HepG2 (cell line): ENCODE results near the gene SFXN5. TPM values are rescaled to one million over a fixed set of nuclear protein-coding genes. Genes with fewer than 3 reads are reported as not detected.

Experiments used
- ATAC-seq: fragments of 200-7000 bp; cut with Tn5 transposase; 3 replicates; pipeline ENCODE4 v1.9.1; 2020; ENCODE audit warnings: mild to moderate bottlenecking, moderate library complexity
- BruUV-seq: library from RNA; stranded (reverse); fragments of 400-500 nt; replicated peaks from 2 replicates; lab custom pipeline; 2021; lab: Mats Ljungman, UMichigan
- CTCF ChIA-PET: fragments of 300-600 bp; formaldehyde crosslinking; extraction: SDS; loops from one replicate; lab custom pipeline; 2021; ENCODE audit warnings: low total read pairs, inconsistent platforms, low intra/inter-chr PET ratio; lab: Yijun Ruan, JAX
- POLR2A ChIA-PET: fragments of 350-600 bp; sonication (Branson Sonifier 250); formaldehyde crosslinking; loops from one replicate; lab custom pipeline; 2020; ENCODE audit warnings: antibody characterized with exemption, inconsistent platforms; lab: Yijun Ruan, JAX
- DNase-seq: peaks from one replicate; pipeline ENCODE4 v3.0.0-alpha.2; 2015; ENCODE audit warnings: low spot score
- FAIRE-seq: peaks from 3 replicates; lab custom pipeline; 2011; peaks lifted over from hg19 to GRCh38; lab: Jason Lieb, UNC
- H2AFZ ChIP-seq: one replicate; pipeline ENCODE4 v1.6.1; 2011; ENCODE audit warnings: low read length, inconsistent platforms
- H3K27ac ChIP-seq: fragments of 300-600 bp; 3 replicates; pipeline ENCODE4 v1.8.0; 2011; ENCODE audit warnings: mixed run types, mild to moderate bottlenecking, mixed read lengths, low read length, inconsistent platforms; ENCODE audit not compliant: insufficient read depth; ENCODE audit errors: extremely low read length
- H3K27me3 ChIP-seq, 2 experiments: fragments of 200-600 bp in 1 of 2; 2 replicates in 1 of 2; 3 replicates in 1 of 2; pipeline versions ENCODE4 v1.6.0 to v1.8.0; 2011; ENCODE audit warnings: low read length in 2 of 2, mild to moderate bottlenecking in 2 of 2, moderate library complexity in 2 of 2, inconsistent platforms in 1 of 2; ENCODE audit not compliant: insufficient read depth in 2 of 2, control insufficient read depth in 1 of 2
- H3K36me3 ChIP-seq, 2 experiments: fragments of 200-600 bp in 1 of 2; replicated peaks in 1 of 2; 2 replicates in 1 of 2; 3 replicates in 1 of 2; pipeline versions ENCODE4 v1.5.1 to v1.8.0; 2011; ENCODE audit warnings: low read length in 2 of 2, inconsistent platforms in 1 of 2; ENCODE audit not compliant: insufficient read depth in 2 of 2, control insufficient read depth in 1 of 2
- H3K4me1 ChIP-seq: 2 replicates; pipeline ENCODE4 v1.5.1; 2012; ENCODE audit warnings: low read length, inconsistent platforms; ENCODE audit not compliant: insufficient read depth
- H3K4me2 ChIP-seq: 2 replicates; pipeline ENCODE4 v1.6.0; 2011; ENCODE audit warnings: low read depth, low read length, inconsistent platforms
- H3K4me3 ChIP-seq, 3 experiments: fragments of 200-600 bp in 1 of 3; sonication (generic), shearing (Covaris generic) in 1 of 3; replicated peaks in 1 of 3; 2 replicates each; pipeline ENCODE4 v1.5.1; 2011 to 2016; ENCODE audit warnings: low read length in 3 of 3, inconsistent platforms in 2 of 3, low read depth in 2 of 3, mild to moderate bottlenecking in 2 of 3, control low read depth in 1 of 3, mixed read lengths in 1 of 3; ENCODE audit not compliant: insufficient read depth in 1 of 3
- H3K79me2 ChIP-seq: one replicate; pipeline ENCODE4 v1.6.1; 2011; ENCODE audit warnings: low read length, inconsistent platforms; ENCODE audit not compliant: insufficient read depth
- H3K9ac ChIP-seq: 2 replicates; pipeline ENCODE4 v1.6.0; 2011; ENCODE audit warnings: mild to moderate bottlenecking, low read depth, low read length, inconsistent platforms; ENCODE audit not compliant: insufficient read depth
- H3K9me3 ChIP-seq: 2 replicates; pipeline ENCODE4 v1.5.1; 2012; ENCODE audit warnings: mild to moderate bottlenecking, low read length
- H4K20me1 ChIP-seq: 2 replicates; pipeline ENCODE4 v1.6.0; 2011; ENCODE audit warnings: inconsistent platforms, mild to moderate bottlenecking, low read length, moderate library complexity; ENCODE audit not compliant: insufficient read depth
- CBX5 ChIP-seq: sonication (generic); formaldehyde crosslinking; IDR thresholded peaks from 2 replicates; pipeline ENCODE4 v1.4.0; 2020; ENCODE audit warnings: missing genetic modification reagents, borderline replicate concordance
- CEBPG ChIP-seq: IDR thresholded peaks from 2 replicates; pipeline ENCODE4 v1.6.1; 2016
- EHMT2 ChIP-seq: fragments of 200-600 bp; sonication (generic); IDR thresholded peaks from 2 replicates; pipeline ENCODE4 v1.7.0; 2017; ENCODE audit warnings: antibody characterized with exemption, low read depth, low read length, borderline replicate concordance
- KDM5B ChIP-seq: sonication (generic); formaldehyde crosslinking; IDR thresholded peaks from 2 replicates; pipeline ENCODE4 v1.4.0; 2020; ENCODE audit warnings: missing genetic modification reagents, mild to moderate bottlenecking, borderline replicate concordance
- SP140L ChIP-seq: sonication (generic); formaldehyde crosslinking; IDR thresholded peaks from 2 replicates; pipeline ENCODE4 v1.4.0; 2020; ENCODE audit warnings: missing genetic modification reagents, borderline replicate concordance
- ZBTB3 ChIP-seq: sonication (generic); formaldehyde crosslinking; IDR thresholded peaks from 2 replicates; pipeline ENCODE4 v1.4.0; 2020; ENCODE audit warnings: low read depth, mild to moderate bottlenecking, moderate library complexity, missing genetic modification reagents, borderline replicate concordance
- WGBS: methylation state at CpG from one replicate; pipeline ENCODE4 v1.1.6; 2017; ENCODE audit warnings: low lambda C conversion rate; 5-methylcytosine and 5-hydroxymethylcytosine counted together
- in situ Hi-C: cut with HindIII; loops from 2 replicates; pipeline ENCODE4 v1.10.0; 2017; ENCODE audit warnings: low pct_unique_long_range_greater_than_20kb; ENCODE audit not compliant: extremely low pct_ligation_motif_present
- intact Hi-C: fragments of 100-400 bp; cut with micrococcal nuclease; formaldehyde crosslinking; loops from one replicate; pipeline ENCODE4 v1.10.0; 2022; ENCODE audit not compliant: unreplicated experiment
- polyA plus RNA-seq, 8 experiments: library from polyadenylated mRNA; depleted of rRNA in 3 of 8; stranded (reverse) in 7 of 8; unstranded in 1 of 8; fragments of >200 nt; fragmentation: Illumina TruSeq in 4 of 8; extraction: Trizol in 4 of 8; gene quantifications; 2 replicates each; pipeline versions ENCODE4 v1.2.1 to v1.2.3, GENCODE V29; 2011 to 2016; ENCODE audit warnings: low read depth in 4 of 8, missing spikeins in 1 of 8, mixed read lengths in 1 of 8; ENCODE audit not compliant: insufficient read depth in 1 of 8
- total RNA-seq, 5 experiments: library from RNA; depleted of rRNA; stranded (reverse); fragments of >200 nt; fragmentation: Illumina TruSeq; extraction: Trizol; gene quantifications; 2 replicates each; pipeline ENCODE4 v1.2.3, GENCODE V29; 2016; ENCODE audit warnings: low read depth in 1 of 5
- TF ChIP-seq, protein P1 (sequence below): sonication (generic); formaldehyde crosslinking; IDR thresholded peaks from 2 replicates; pipeline ENCODE4 v1.4.0; 2020; ENCODE audit warnings: missing genetic modification reagents
- TF ChIP-seq, protein P2 (sequence below): sonication (generic); formaldehyde crosslinking; IDR thresholded peaks from 2 replicates; pipeline ENCODE4 v1.4.0; 2020; ENCODE audit warnings: missing genetic modification reagents
- TF ChIP-seq, protein P3 (sequence below): sonication (generic); formaldehyde crosslinking; IDR thresholded peaks from 2 replicates; pipeline ENCODE4 v1.5.1; 2020; ENCODE audit warnings: mild to moderate bottlenecking, missing genetic modification reagents, borderline replicate concordance
- TF ChIP-seq, protein P4 (sequence below): sonication (generic); formaldehyde crosslinking; IDR thresholded peaks from 2 replicates; pipeline ENCODE4 v1.4.0; 2020; ENCODE audit warnings: low read depth, mild to moderate bottlenecking, missing genetic modification reagents
- TF ChIP-seq, protein P5 (sequence below): sonication (generic); formaldehyde crosslinking; IDR thresholded peaks from 2 replicates; pipeline ENCODE4 v1.4.0; 2020; ENCODE audit warnings: missing genetic modification reagents

The SFXN5 gene
- total and polyA plus RNA-seq, 2 of the 13 experiments (the other 11 are each of a cell fraction or from before 2014, with no cell fraction given) = 34.9 to 37.4 TPM

DNA sequence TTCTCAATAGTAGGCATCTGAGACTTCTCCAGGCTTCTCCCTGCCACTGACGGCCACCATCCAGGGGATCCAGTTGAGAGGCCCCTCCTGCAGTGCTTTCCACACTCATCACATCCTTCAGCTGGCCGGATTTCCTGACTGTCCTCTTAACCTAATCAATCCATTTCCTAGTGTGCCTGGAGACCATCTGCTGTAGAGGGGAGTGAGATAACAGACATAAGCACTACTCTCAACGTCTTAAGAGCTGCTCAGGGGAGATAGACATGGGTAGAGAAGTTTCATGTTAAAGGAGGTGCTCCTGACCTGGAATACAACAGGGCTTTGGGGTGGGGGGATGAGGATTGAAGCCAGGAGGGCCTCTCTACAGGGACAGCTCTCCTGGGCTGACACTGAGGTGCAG is 170.1 kb downstream of the SFXN5 start:
- ATAC-seq (no peak), DNase-seq (no peak), FAIRE-seq (no peak)
- no TSS peak for BruUV-seq
- Histone ChIP-seq H3K4me2 (no peak overlapping the region), H4K20me1 (no peaks in the 10 kb centered on the region), H3K9me3 (no peaks in the 10 kb centered on the region), H3K4me1 (no peaks in the 10 kb centered on the region), H2AFZ (no peak overlapping the region), H3K36me3 (no peaks in the 10 kb centered on the region), H3K4me3 (no peak overlapping the region), H3K9ac (no peak overlapping the region), H3K79me2 (no peaks in the 10 kb centered on the region), H3K27ac (no peak overlapping the region), H3K27me3 (peaks cover 6 to 60% of the 10 kb centered on the region in 2 experiments; a peak in 4 of 5 replicates)
- WGBS = 4% methylated on average over 3 of the region's 3 CpGs
- in situ Hi-C loops = no loop called here
- ChIA-PET CTCF (no interaction called here), POLR2A (no interaction called here)
- intact Hi-C loops = no loop called here
- no peak for TF ChIP-seq CEBPG (CRISPR knock-in tag)
- TF ChIP-seq, protein P1, sequence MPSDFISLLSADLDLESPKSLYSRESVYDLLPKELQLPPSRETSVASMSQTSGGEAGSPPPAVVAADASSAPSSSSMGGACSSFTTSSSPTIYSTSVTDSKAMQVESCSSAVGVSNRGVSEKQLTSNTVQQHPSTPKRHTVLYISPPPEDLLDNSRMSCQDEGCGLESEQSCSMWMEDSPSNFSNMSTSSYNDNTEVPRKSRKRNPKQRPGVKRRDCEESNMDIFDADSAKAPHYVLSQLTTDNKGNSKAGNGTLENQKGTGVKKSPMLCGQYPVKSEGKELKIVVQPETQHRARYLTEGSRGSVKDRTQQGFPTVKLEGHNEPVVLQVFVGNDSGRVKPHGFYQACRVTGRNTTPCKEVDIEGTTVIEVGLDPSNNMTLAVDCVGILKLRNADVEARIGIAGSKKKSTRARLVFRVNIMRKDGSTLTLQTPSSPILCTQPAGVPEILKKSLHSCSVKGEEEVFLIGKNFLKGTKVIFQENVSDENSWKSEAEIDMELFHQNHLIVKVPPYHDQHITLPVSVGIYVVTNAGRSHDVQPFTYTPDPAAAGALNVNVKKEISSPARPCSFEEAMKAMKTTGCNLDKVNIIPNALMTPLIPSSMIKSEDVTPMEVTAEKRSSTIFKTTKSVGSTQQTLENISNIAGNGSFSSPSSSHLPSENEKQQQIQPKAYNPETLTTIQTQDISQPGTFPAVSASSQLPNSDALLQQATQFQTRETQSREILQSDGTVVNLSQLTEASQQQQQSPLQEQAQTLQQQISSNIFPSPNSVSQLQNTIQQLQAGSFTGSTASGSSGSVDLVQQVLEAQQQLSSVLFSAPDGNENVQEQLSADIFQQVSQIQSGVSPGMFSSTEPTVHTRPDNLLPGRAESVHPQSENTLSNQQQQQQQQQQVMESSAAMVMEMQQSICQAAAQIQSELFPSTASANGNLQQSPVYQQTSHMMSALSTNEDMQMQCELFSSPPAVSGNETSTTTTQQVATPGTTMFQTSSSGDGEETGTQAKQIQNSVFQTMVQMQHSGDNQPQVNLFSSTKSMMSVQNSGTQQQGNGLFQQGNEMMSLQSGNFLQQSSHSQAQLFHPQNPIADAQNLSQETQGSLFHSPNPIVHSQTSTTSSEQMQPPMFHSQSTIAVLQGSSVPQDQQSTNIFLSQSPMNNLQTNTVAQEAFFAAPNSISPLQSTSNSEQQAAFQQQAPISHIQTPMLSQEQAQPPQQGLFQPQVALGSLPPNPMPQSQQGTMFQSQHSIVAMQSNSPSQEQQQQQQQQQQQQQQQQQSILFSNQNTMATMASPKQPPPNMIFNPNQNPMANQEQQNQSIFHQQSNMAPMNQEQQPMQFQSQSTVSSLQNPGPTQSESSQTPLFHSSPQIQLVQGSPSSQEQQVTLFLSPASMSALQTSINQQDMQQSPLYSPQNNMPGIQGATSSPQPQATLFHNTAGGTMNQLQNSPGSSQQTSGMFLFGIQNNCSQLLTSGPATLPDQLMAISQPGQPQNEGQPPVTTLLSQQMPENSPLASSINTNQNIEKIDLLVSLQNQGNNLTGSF = no peak
- no peak for TF ChIP-seq EHMT2
- TF ChIP-seq ZBTB3 (CRISPR knock-in tag) = no peak
- TF ChIP-seq, protein P2, sequence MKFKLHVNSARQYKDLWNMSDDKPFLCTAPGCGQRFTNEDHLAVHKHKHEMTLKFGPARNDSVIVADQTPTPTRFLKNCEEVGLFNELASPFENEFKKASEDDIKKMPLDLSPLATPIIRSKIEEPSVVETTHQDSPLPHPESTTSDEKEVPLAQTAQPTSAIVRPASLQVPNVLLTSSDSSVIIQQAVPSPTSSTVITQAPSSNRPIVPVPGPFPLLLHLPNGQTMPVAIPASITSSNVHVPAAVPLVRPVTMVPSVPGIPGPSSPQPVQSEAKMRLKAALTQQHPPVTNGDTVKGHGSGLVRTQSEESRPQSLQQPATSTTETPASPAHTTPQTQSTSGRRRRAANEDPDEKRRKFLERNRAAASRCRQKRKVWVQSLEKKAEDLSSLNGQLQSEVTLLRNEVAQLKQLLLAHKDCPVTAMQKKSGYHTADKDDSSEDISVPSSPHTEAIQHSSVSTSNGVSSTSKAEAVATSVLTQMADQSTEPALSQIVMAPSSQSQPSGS (CRISPR knock-in tag) = no peak
- no peak for TF ChIP-seq KDM5B
- TF ChIP-seq, protein P3, sequence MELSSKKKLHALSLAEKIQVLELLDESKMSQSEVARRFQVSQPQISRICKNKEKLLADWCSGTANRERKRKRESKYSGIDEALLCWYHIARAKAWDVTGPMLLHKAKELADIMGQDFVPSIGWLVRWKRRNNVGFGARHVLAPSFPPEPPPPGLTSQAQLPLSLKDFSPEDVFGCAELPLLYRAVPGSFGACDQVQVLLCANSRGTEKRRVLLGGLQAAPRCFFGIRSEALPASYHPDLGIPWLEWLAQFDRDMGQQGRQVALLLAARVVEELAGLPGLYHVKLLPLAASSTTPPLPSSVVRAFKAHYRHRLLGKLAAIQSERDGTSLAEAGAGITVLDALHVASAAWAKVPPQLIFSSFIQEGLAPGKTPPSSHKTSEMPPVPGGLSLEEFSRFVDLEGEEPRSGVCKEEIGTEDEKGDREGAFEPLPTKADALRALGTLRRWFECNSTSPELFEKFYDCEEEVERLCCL (CRISPR knock-in tag) = no peak
- TF ChIP-seq, protein P4, sequence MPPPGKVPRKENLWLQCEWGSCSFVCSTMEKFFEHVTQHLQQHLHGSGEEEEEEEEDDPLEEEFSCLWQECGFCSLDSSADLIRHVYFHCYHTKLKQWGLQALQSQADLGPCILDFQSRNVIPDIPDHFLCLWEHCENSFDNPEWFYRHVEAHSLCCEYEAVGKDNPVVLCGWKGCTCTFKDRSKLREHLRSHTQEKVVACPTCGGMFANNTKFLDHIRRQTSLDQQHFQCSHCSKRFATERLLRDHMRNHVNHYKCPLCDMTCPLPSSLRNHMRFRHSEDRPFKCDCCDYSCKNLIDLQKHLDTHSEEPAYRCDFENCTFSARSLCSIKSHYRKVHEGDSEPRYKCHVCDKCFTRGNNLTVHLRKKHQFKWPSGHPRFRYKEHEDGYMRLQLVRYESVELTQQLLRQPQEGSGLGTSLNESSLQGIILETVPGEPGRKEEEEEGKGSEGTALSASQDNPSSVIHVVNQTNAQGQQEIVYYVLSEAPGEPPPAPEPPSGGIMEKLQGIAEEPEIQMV (CRISPR knock-in tag) = no peak
- TF ChIP-seq CBX5 = no peak
- no peak for TF ChIP-seq SP140L (CRISPR knock-in tag)
- TF ChIP-seq, protein P5, sequence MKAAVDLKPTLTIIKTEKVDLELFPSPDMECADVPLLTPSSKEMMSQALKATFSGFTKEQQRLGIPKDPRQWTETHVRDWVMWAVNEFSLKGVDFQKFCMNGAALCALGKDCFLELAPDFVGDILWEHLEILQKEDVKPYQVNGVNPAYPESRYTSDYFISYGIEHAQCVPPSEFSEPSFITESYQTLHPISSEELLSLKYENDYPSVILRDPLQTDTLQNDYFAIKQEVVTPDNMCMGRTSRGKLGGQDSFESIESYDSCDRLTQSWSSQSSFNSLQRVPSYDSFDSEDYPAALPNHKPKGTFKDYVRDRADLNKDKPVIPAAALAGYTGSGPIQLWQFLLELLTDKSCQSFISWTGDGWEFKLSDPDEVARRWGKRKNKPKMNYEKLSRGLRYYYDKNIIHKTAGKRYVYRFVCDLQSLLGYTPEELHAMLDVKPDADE (CRISPR knock-in tag) = no peak
